Endothelial cell (in vitro differentiated cells): ENCODE data around the gene TGOLN2. TPM values are rescaled to one million over a fixed set of nuclear protein-coding genes. Genes with fewer than 3 reads are reported as not detected.

Source experiments
- DNase-seq: peaks from one replicate; pipeline ENCODE4 v3.0.0; 2021; ENCODE audit warnings: low spot score
- H3K27ac Mint-ChIP-seq: one replicate; pipeline ENCODE4 v1.8.0; 2021; ENCODE audit warnings: mixed read lengths, inconsistent platforms; ENCODE audit not compliant: unreplicated experiment
- H3K27me3 Mint-ChIP-seq: one replicate; pipeline ENCODE4 v1.8.0; 2021; ENCODE audit warnings: mild to moderate bottlenecking, moderate library complexity, mixed read lengths, inconsistent platforms; ENCODE audit not compliant: unreplicated experiment
- H3K36me3 Mint-ChIP-seq: one replicate; pipeline ENCODE4 v1.8.0; 2021; ENCODE audit warnings: mild to moderate bottlenecking, low read depth, mixed read lengths, inconsistent platforms; ENCODE audit not compliant: unreplicated experiment
- H3K4me1 Mint-ChIP-seq: one replicate; pipeline ENCODE4 v1.8.0; 2021; ENCODE audit warnings: mild to moderate bottlenecking, mixed read lengths, inconsistent platforms; ENCODE audit not compliant: unreplicated experiment
- H3K4me3 Mint-ChIP-seq: one replicate; pipeline ENCODE4 v1.8.0; 2021; ENCODE audit warnings: mild to moderate bottlenecking, mixed read lengths, inconsistent platforms; ENCODE audit not compliant: unreplicated experiment
- H3K9me3 Mint-ChIP-seq: one replicate; pipeline ENCODE4 v1.8.0; 2021; ENCODE audit warnings: mixed read lengths, inconsistent platforms; ENCODE audit not compliant: unreplicated experiment
- CTCF ChIP-seq: fragments of 200-600 bp; sonication (generic); IDR thresholded peaks from one replicate; pipeline ENCODE4 v1.5.0; 2021; ENCODE audit warnings: antibody characterized with exemption; ENCODE audit not compliant: unreplicated experiment
- total RNA-seq: library from RNA; stranded (reverse); fragmentation: NEBNext Ultra II Directional; extraction: Animal tissue kit (Norgen Biotek cat#: 25700); gene quantifications from one replicate; pipeline ENCODE4 v1.2.1, GENCODE V29; 2021; ENCODE audit not compliant: unreplicated experiment

Gene TGOLN2
- total RNA-seq, 1 donor from 2014 or later = 83.1 TPM

GRCh38 chr2:85308201-85308600 lies 19.6 kb downstream of the TGOLN2 start:
- H3K4me1 Mint-ChIP-seq = peaks cover 44% of the 10 kb centered on the region
- H3K36me3 Mint-ChIP-seq = peaks cover 47% of the 10 kb centered on the region
- peak overlapping the region; percentile 59 for H3K4me3 Mint-ChIP-seq
- DNase-seq = no peak
- H3K27me3 Mint-ChIP-seq = peaks cover 30% of the 10 kb centered on the region
- no peak for TF ChIP-seq CTCF
- no peak overlapping the region for H3K27ac Mint-ChIP-seq
- H3K9me3 Mint-ChIP-seq = no peaks in the 10 kb centered on the region

DNA sequence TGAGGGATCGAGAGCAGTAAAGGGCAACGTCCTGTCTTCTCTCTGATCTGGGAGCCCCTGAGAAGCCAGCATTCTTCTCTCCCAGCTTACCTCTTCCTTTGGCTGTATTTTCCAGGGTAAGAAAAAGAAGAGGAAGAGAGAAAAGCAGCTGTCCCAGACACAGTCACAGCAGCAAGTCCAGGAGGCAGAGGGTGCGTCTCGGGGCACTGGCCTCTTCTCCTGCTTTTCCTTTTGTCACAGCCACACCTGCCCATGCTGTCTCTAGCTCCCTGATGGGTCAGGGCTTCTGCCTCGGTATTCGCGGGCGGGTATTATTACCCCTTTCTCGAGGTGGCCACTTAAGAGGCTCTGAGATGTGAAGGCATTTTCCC lies 20.3 kb downstream of the TGOLN2 start:
- Mint-ChIP-seq H3K4me3 (no peak overlapping the region), H3K36me3 (peaks cover 49% of the 10 kb centered on the region), H3K27me3 (peaks cover 30% of the 10 kb centered on the region), H3K9me3 (no peaks in the 10 kb centered on the region), H3K4me1 (peaks cover 46% of the 10 kb centered on the region), H3K27ac (no peak overlapping the region)
- no peak for TF ChIP-seq CTCF
- DNase-seq = no peak

GRCh38 chr2:85303780-85304531 lies 23.8 kb downstream of the TGOLN2 start:
- H3K27ac Mint-ChIP-seq = peak overlapping the region; percentile 22
- peaks cover 38% of the 10 kb centered on the region for H3K36me3 Mint-ChIP-seq
- no peak for TF ChIP-seq CTCF
- no peaks in the 10 kb centered on the region for H3K9me3 Mint-ChIP-seq
- peak overlapping the region; percentile 74 for H3K4me3 Mint-ChIP-seq
- no peak for DNase-seq
- H3K27me3 Mint-ChIP-seq = peaks cover 22% of the 10 kb centered on the region
- H3K4me1 Mint-ChIP-seq = peaks cover 28% of the 10 kb centered on the region

DNA sequence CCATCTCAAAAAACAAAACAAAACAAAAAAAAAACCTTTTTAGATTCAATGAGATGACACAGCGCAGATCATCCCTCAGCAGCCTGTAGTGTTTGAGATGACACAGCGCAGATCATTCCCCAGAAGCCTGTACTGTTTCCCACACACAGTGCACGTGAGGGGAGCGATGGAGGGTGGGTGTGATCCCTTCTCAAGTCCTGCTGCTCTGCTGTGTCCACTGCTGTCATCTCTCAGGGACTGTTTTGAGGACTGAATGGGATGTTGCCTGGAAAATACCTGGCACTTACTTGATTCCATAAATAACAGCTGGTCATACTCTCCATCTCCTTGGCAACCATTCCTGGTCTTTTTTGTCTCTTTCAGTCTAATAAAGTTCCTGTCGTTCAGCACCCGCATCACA lies 25.7 kb downstream of the TGOLN2 start:
- peaks cover 29% of the 10 kb centered on the region for H3K36me3 Mint-ChIP-seq

More for the DNA sequence above, 25.7 kb downstream of the TGOLN2 start:
- peak overlapping the region; percentile 15 for H3K27ac Mint-ChIP-seq
- H3K9me3 Mint-ChIP-seq = no peaks in the 10 kb centered on the region
- no peak for TF ChIP-seq CTCF
- no peak for DNase-seq
- peaks cover 28% of the 10 kb centered on the region for H3K4me1 Mint-ChIP-seq
- no peak overlapping the region for H3K4me3 Mint-ChIP-seq
- peaks cover 22% of the 10 kb centered on the region for H3K27me3 Mint-ChIP-seq
